HepG2 (cell line): Measurements from ENCODE around the gene KAZN. TPM values are rescaled to one million over a fixed set of nuclear protein-coding genes. Genes with fewer than 3 reads are reported as not detected.
A peak's percentile ranks its signal among the peaks of the same experiment; 100 is the strongest.

Experiments
- CENPT ChIP-seq: sonication (generic); formaldehyde crosslinking; IDR thresholded peaks from 2 replicates; pipeline ENCODE4 v1.8.0; 2022; ENCODE audit warnings: low read depth, mild to moderate bottlenecking, moderate library complexity, missing genetic modification reagents
- ELF3 ChIP-seq: IDR thresholded peaks from 2 replicates; pipeline ENCODE4 v1.6.1; 2016; ENCODE audit warnings: missing genetic modification reagents, missing compliant biosample characterization
- FOSL2 ChIP-seq: sonication (generic); formaldehyde crosslinking; IDR thresholded peaks from 2 replicates; pipeline ENCODE4 v1.4.0; 2020; ENCODE audit warnings: missing genetic modification reagents
- FOXO1 ChIP-seq: sonication (generic); formaldehyde crosslinking; IDR thresholded peaks from 2 replicates; pipeline ENCODE4 v1.4.0; 2020; ENCODE audit warnings: missing genetic modification reagents
- HCFC1 ChIP-seq: fragments of 150-350 bp; IDR thresholded peaks from 2 replicates; pipeline ENCODE4 v1.6.1; 2014; ENCODE audit warnings: low read depth, low read length
- HIVEP1 ChIP-seq: sonication (generic); formaldehyde crosslinking; IDR thresholded peaks from 2 replicates; pipeline ENCODE4 v1.4.0; 2020; ENCODE audit warnings: mild to moderate bottlenecking, missing genetic modification reagents
- JUN ChIP-seq: sonication (generic); formaldehyde crosslinking; IDR thresholded peaks from 2 replicates; pipeline ENCODE4 v1.4.0; 2020; ENCODE audit warnings: mild to moderate bottlenecking, missing genetic modification reagents
- KAT8 ChIP-seq: IDR thresholded peaks from 2 replicates; pipeline ENCODE4 v1.6.1; 2016; ENCODE audit warnings: missing genetic modification reagents, missing compliant biosample characterization
- KDM5B ChIP-seq: sonication (generic); formaldehyde crosslinking; IDR thresholded peaks from 2 replicates; pipeline ENCODE4 v1.4.0; 2020; ENCODE audit warnings: missing genetic modification reagents, mild to moderate bottlenecking, borderline replicate concordance
- NFIC ChIP-seq: IDR thresholded peaks from 2 replicates; pipeline ENCODE4 v1.6.1; 2012; ENCODE audit warnings: mild to moderate bottlenecking, low read length, inconsistent platforms
- NFRKB ChIP-seq: fragments of 450-650 bp; IDR thresholded peaks from 2 replicates; pipeline ENCODE4 v1.6.1; 2017
- PHB2 ChIP-seq: fragments of 450-650 bp; IDR thresholded peaks from 2 replicates; pipeline ENCODE4 v1.6.1; 2018; ENCODE audit not compliant: partially characterized antibody
- POLR2AphosphoS2 ChIP-seq: IDR thresholded peaks from 2 replicates; pipeline ENCODE4 v1.6.1; 2011; ENCODE audit warnings: low read depth, low read length, improper control_type of control experiment
- RFX3 ChIP-seq: IDR thresholded peaks from 2 replicates; pipeline ENCODE4 v1.6.1; 2016; ENCODE audit warnings: missing biosample characterization, missing genetic modification reagents
- ZFP41 ChIP-seq: sonication (generic); formaldehyde crosslinking; IDR thresholded peaks from 2 replicates; pipeline ENCODE4 v1.4.0; 2020; ENCODE audit warnings: mild to moderate bottlenecking, missing genetic modification reagents, borderline replicate concordance
- ZFY ChIP-seq: sonication (generic); formaldehyde crosslinking; IDR thresholded peaks from 2 replicates; pipeline ENCODE4 v1.4.0; 2020; ENCODE audit warnings: missing genetic modification reagents
- ZNF333 ChIP-seq: sonication (generic); formaldehyde crosslinking; IDR thresholded peaks from 2 replicates; pipeline ENCODE4 v1.4.0; 2020; ENCODE audit warnings: mild to moderate bottlenecking, missing genetic modification reagents, borderline replicate concordance
- ZNF598 ChIP-seq: sonication (generic); formaldehyde crosslinking; IDR thresholded peaks from 2 replicates; pipeline ENCODE4 v1.5.1; 2020; ENCODE audit warnings: mild to moderate bottlenecking, missing genetic modification reagents, borderline replicate concordance
- ZNF713 ChIP-seq: sonication (generic); formaldehyde crosslinking; IDR thresholded peaks from 2 replicates; pipeline ENCODE4 v1.4.0; 2020; ENCODE audit warnings: mild to moderate bottlenecking, missing genetic modification reagents
- ZNF83 ChIP-seq: sonication (generic); formaldehyde crosslinking; IDR thresholded peaks from 2 replicates; pipeline ENCODE4 v1.4.0; 2020; ENCODE audit warnings: missing genetic modification reagents, mild to moderate bottlenecking, borderline replicate concordance
- ZNF879 ChIP-seq: sonication (generic); formaldehyde crosslinking; IDR thresholded peaks from 2 replicates; pipeline ENCODE4 v1.8.1; 2023; ENCODE audit warnings: missing genetic modification reagents
- polyA plus RNA-seq, 8 experiments: library from polyadenylated mRNA; depleted of rRNA in 3 of 8; stranded (reverse) in 7 of 8; unstranded in 1 of 8; fragments of >200 nt; fragmentation: Illumina TruSeq in 4 of 8; extraction: Trizol in 4 of 8; gene quantifications; 2 replicates each; pipeline versions ENCODE4 v1.2.1 to v1.2.3, GENCODE V29; 2011 to 2016; ENCODE audit warnings: low read depth in 4 of 8, missing spikeins in 1 of 8, mixed read lengths in 1 of 8; ENCODE audit not compliant: insufficient read depth in 1 of 8
- total RNA-seq, 5 experiments: library from RNA; depleted of rRNA; stranded (reverse); fragments of >200 nt; fragmentation: Illumina TruSeq; extraction: Trizol; gene quantifications; 2 replicates each; pipeline ENCODE4 v1.2.3, GENCODE V29; 2016; ENCODE audit warnings: low read depth in 1 of 5
- TF ChIP-seq, protein P1 (sequence below): sonication (generic); formaldehyde crosslinking; IDR thresholded peaks from 2 replicates; pipeline ENCODE4 v1.5.1; 2020; ENCODE audit warnings: mild to moderate bottlenecking, missing genetic modification reagents, borderline replicate concordance
- TF ChIP-seq, protein P2 (sequence below): fragments of 450-650 bp; IDR thresholded peaks from 2 replicates; pipeline ENCODE4 v1.6.1; 2017
- TF ChIP-seq, protein P3 (sequence below): sonication (generic); formaldehyde crosslinking; IDR thresholded peaks from 2 replicates; pipeline ENCODE4 v1.5.1; 2020; ENCODE audit warnings: missing genetic modification reagents, mild to moderate bottlenecking, borderline replicate concordance
- TF ChIP-seq, protein P4 (sequence below): sonication (generic); formaldehyde crosslinking; IDR thresholded peaks from 2 replicates; pipeline ENCODE4 v1.4.0; 2020; ENCODE audit warnings: missing genetic modification reagents, mild to moderate bottlenecking, borderline replicate concordance
- TF ChIP-seq, protein P5 (sequence below): sonication (generic); formaldehyde crosslinking; IDR thresholded peaks from 2 replicates; pipeline ENCODE4 v1.4.0; 2020; ENCODE audit warnings: missing genetic modification reagents

Gene KAZN
- total and polyA plus RNA-seq, 2 of the 13 experiments (the other 11 are each of a cell fraction or from before 2014, with no cell fraction given), result 10.4 to 13.5 TPM

DNA sequence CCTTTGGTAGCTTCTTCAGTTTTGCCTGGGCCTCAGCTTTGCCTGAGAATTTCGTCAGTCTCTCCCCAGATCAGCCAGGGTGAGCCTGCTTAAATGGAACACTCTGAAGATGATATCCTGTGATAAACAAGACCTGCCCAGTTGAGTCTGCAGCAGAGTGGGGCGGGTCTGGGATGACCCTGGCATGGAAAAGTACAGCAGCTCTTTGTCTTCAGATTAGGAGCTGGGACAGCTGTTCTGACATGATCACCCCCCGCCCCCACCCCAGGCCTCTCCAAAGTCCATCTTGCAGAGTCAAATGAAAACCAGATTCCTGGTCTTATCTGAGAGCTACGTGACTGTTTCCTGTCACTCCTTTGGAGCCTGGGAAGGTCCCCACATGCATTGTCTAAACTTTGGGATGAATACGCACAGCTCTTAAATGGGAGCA is 552.9 kb downstream of the KAZN start (continued):
- 0 out of 2 replicates have a peak, but pooled peaks have one; percentile 32 for TF ChIP-seq NFIC
- TF ChIP-seq POLR2AphosphoS2, result no peak
- TF ChIP-seq, protein P1, sequence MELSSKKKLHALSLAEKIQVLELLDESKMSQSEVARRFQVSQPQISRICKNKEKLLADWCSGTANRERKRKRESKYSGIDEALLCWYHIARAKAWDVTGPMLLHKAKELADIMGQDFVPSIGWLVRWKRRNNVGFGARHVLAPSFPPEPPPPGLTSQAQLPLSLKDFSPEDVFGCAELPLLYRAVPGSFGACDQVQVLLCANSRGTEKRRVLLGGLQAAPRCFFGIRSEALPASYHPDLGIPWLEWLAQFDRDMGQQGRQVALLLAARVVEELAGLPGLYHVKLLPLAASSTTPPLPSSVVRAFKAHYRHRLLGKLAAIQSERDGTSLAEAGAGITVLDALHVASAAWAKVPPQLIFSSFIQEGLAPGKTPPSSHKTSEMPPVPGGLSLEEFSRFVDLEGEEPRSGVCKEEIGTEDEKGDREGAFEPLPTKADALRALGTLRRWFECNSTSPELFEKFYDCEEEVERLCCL (CRISPR knock-in tag), result no peak
- no peak for TF ChIP-seq PHB2
- peak; percentile 20; the same call in 1 of the 2 replicates for TF ChIP-seq ZFY (CRISPR knock-in tag)
- TF ChIP-seq FOSL2 (CRISPR knock-in tag), result peak; percentile 35; the same call in 1 of the 2 replicates
- TF ChIP-seq HCFC1, result no peak
- no peak for TF ChIP-seq ZNF333 (CRISPR knock-in tag)
- no peak for TF ChIP-seq RFX3 (CRISPR knock-in tag)
- TF ChIP-seq, protein P2, sequence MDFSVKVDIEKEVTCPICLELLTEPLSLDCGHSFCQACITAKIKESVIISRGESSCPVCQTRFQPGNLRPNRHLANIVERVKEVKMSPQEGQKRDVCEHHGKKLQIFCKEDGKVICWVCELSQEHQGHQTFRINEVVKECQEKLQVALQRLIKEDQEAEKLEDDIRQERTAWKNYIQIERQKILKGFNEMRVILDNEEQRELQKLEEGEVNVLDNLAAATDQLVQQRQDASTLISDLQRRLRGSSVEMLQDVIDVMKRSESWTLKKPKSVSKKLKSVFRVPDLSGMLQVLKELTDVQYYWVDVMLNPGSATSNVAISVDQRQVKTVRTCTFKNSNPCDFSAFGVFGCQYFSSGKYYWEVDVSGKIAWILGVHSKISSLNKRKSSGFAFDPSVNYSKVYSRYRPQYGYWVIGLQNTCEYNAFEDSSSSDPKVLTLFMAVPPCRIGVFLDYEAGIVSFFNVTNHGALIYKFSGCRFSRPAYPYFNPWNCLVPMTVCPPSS, result no peak
- TF ChIP-seq KDM5B (CRISPR knock-in tag), result no peak
- TF ChIP-seq, protein P3, sequence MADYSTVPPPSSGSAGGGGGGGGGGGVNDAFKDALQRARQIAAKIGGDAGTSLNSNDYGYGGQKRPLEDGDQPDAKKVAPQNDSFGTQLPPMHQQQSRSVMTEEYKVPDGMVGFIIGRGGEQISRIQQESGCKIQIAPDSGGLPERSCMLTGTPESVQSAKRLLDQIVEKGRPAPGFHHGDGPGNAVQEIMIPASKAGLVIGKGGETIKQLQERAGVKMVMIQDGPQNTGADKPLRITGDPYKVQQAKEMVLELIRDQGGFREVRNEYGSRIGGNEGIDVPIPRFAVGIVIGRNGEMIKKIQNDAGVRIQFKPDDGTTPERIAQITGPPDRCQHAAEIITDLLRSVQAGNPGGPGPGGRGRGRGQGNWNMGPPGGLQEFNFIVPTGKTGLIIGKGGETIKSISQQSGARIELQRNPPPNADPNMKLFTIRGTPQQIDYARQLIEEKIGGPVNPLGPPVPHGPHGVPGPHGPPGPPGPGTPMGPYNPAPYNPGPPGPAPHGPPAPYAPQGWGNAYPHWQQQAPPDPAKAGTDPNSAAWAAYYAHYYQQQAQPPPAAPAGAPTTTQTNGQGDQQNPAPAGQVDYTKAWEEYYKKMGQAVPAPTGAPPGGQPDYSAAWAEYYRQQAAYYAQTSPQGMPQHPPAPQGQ (CRISPR knock-in tag), result no peak
- TF ChIP-seq ZNF713 (CRISPR knock-in tag), result no peak
- no peak for TF ChIP-seq KAT8 (CRISPR knock-in tag)
- TF ChIP-seq, protein P4, sequence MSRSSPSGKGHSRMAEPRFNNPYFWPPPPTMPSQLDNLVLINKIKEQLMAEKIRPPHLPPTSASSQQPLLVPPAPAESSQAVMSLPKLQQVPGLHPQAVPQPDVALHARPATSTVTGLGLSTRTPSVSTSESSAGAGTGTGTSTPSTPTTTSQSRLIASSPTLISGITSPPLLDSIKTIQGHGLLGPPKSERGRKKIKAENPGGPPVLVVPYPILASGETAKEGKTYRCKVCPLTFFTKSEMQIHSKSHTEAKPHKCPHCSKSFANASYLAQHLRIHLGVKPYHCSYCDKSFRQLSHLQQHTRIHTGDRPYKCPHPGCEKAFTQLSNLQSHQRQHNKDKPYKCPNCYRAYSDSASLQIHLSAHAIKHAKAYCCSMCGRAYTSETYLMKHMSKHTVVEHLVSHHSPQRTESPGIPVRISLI (CRISPR knock-in tag), result no peak
- peak; percentile 89 for TF ChIP-seq FOXO1
- no peak for TF ChIP-seq NFRKB
- TF ChIP-seq, protein P5, sequence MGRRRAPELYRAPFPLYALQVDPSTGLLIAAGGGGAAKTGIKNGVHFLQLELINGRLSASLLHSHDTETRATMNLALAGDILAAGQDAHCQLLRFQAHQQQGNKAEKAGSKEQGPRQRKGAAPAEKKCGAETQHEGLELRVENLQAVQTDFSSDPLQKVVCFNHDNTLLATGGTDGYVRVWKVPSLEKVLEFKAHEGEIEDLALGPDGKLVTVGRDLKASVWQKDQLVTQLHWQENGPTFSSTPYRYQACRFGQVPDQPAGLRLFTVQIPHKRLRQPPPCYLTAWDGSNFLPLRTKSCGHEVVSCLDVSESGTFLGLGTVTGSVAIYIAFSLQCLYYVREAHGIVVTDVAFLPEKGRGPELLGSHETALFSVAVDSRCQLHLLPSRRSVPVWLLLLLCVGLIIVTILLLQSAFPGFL (CRISPR knock-in tag), result no peak
- TF ChIP-seq ELF3 (CRISPR knock-in tag), result peak; percentile 27
- no peak for TF ChIP-seq CENPT (CRISPR knock-in tag)
- no peak for TF ChIP-seq ZFP41 (CRISPR knock-in tag)
- peak; percentile 69; the same call in 1 of the 2 replicates for TF ChIP-seq HIVEP1 (CRISPR knock-in tag)
- TF ChIP-seq JUN, result no peak
- no peak for TF ChIP-seq ZNF83 (CRISPR knock-in tag)
- TF ChIP-seq ZNF598 (CRISPR knock-in tag), result no peak
- no peak for TF ChIP-seq ZNF879 (CRISPR knock-in tag)
